H9 (cell line): ENCODE data around the gene CDH26. TPM values are rescaled to one million over a fixed set of nuclear protein-coding genes. Genes with fewer than 3 reads are reported as not detected.

Experiments used
- DNase-seq: peaks from one replicate; pipeline ENCODE4 v3.0.0-alpha.2; 2017
- H2AFZ ChIP-seq: one replicate; pipeline ENCODE4 v1.6.1; 2013; ENCODE audit warnings: mild to moderate bottlenecking, low read length, control low read depth, moderate library complexity
- H2AK5ac ChIP-seq: 2 replicates; pipeline ENCODE4 v1.6.1; 2013; ENCODE audit warnings: low read length, control low read depth, mixed read lengths; ENCODE audit not compliant: insufficient read length
- H2BK120ac ChIP-seq: one replicate; pipeline ENCODE4 v1.6.1; 2013; ENCODE audit warnings: low read depth, mild to moderate bottlenecking, low read length, control low read depth, inconsistent platforms; ENCODE audit not compliant: poor library complexity, severe bottlenecking
- H2BK12ac ChIP-seq: 2 replicates; pipeline ENCODE4 v1.6.1; 2013; ENCODE audit warnings: low read length, control low read depth, mixed read lengths, low read depth; ENCODE audit not compliant: insufficient read length
- H2BK15ac ChIP-seq: 2 replicates; pipeline ENCODE4 v1.6.1; 2013; ENCODE audit warnings: low read depth, low read length, control low read depth
- H2BK20ac ChIP-seq: one replicate; pipeline ENCODE4 v1.6.1; 2013; ENCODE audit warnings: low read depth, mild to moderate bottlenecking, low read length, control low read depth, inconsistent platforms; ENCODE audit not compliant: poor library complexity, severe bottlenecking
- H2BK5ac ChIP-seq: 2 replicates; pipeline ENCODE4 v1.6.1; 2013; ENCODE audit warnings: low read length, control low read depth, mixed read lengths; ENCODE audit not compliant: insufficient read length
- H3K14ac ChIP-seq: 2 replicates; pipeline ENCODE4 v1.6.1; 2013; ENCODE audit warnings: low read length, control low read depth; ENCODE audit not compliant: insufficient read depth
- H3K18ac ChIP-seq: 2 replicates; pipeline ENCODE4 v1.6.1; 2013; ENCODE audit warnings: low read depth, mild to moderate bottlenecking, mixed read lengths, low read length, control low read depth; ENCODE audit not compliant: insufficient read length
- H3K23ac ChIP-seq: 2 replicates; pipeline ENCODE4 v1.6.1; 2013; ENCODE audit warnings: low read length, control low read depth, mixed read lengths, low read depth; ENCODE audit not compliant: insufficient read length
- H3K23me2 ChIP-seq: 2 replicates; pipeline ENCODE4 v1.6.1; 2013; ENCODE audit warnings: low read depth, mild to moderate bottlenecking, mixed read lengths, low read length, control low read depth; ENCODE audit not compliant: insufficient read length, poor library complexity, severe bottlenecking
- H3K27ac ChIP-seq: 2 replicates; pipeline ENCODE4 v1.5.1; 2013; ENCODE audit warnings: low read length, control low read depth, mixed read lengths, low read depth; ENCODE audit not compliant: insufficient read length
- H3K27me3 ChIP-seq: 2 replicates; pipeline ENCODE4 v1.6.1; 2013; ENCODE audit warnings: low read length, control low read depth, inconsistent platforms; ENCODE audit not compliant: insufficient read depth
- H3K4ac ChIP-seq: 2 replicates; pipeline ENCODE4 v1.6.1; 2013; ENCODE audit warnings: low read depth, mild to moderate bottlenecking, control low read depth, inconsistent platforms, low read length, moderate library complexity
- H3K4me1 ChIP-seq: 2 replicates; pipeline ENCODE4 v1.6.1; 2013; ENCODE audit warnings: low read length, control low read depth, inconsistent platforms; ENCODE audit not compliant: insufficient read depth
- H3K4me2 ChIP-seq: 2 replicates; pipeline ENCODE4 v1.6.1; 2013; ENCODE audit warnings: low read length, control low read depth, mixed read lengths; ENCODE audit not compliant: insufficient read length, insufficient read depth
- H3K56ac ChIP-seq: 2 replicates; pipeline ENCODE4 v1.6.1; 2013; ENCODE audit warnings: low read depth, mild to moderate bottlenecking, mixed read lengths, low read length, control low read depth; ENCODE audit not compliant: insufficient read length
- H3K79me1 ChIP-seq: 2 replicates; pipeline ENCODE4 v1.6.1; 2013; ENCODE audit warnings: low read depth, mild to moderate bottlenecking, moderate library complexity, low read length, control low read depth, inconsistent platforms; ENCODE audit not compliant: insufficient read depth, poor library complexity, severe bottlenecking
- H3K79me2 ChIP-seq: 2 replicates; pipeline ENCODE4 v1.6.1; 2013; ENCODE audit warnings: low read length, control low read depth, inconsistent platforms; ENCODE audit not compliant: insufficient read depth
- H3K9ac ChIP-seq: 2 replicates; pipeline ENCODE4 v1.6.1; 2013; ENCODE audit warnings: low read length, control low read depth, mixed read lengths; ENCODE audit not compliant: insufficient read length; ENCODE audit errors: extremely low read depth
- H3K9me3 ChIP-seq: one replicate; pipeline ENCODE4 v1.6.1; 2013; ENCODE audit warnings: low read depth, low read length, inconsistent platforms; ENCODE audit not compliant: control insufficient read depth
- H3T11ph ChIP-seq: one replicate; pipeline ENCODE4 v1.6.1; 2013; ENCODE audit warnings: mild to moderate bottlenecking, low read length, control low read depth, inconsistent platforms
- H4K20me1 ChIP-seq: one replicate; pipeline ENCODE4 v1.6.1; 2013; ENCODE audit not compliant: control insufficient read depth, insufficient read length, insufficient read depth
- H4K5ac ChIP-seq: 2 replicates; pipeline ENCODE4 v1.6.1; 2013; ENCODE audit warnings: low read depth, mild to moderate bottlenecking, mixed read lengths, low read length, control low read depth; ENCODE audit not compliant: insufficient read length
- H4K8ac ChIP-seq: replicated peaks from 2 replicates; pipeline ENCODE4 v1.6.1; 2013; ENCODE audit warnings: low read length, control low read depth, mixed read lengths, low read depth; ENCODE audit not compliant: insufficient read length
- H4K91ac ChIP-seq: 2 replicates; pipeline ENCODE4 v1.6.1; 2013; ENCODE audit warnings: low read depth, mild to moderate bottlenecking, moderate library complexity, mixed read lengths, low read length, control low read depth; ENCODE audit not compliant: insufficient read length
- H3K27ac Mint-ChIP-seq, 3 experiments: 2 replicates in 2 of 3; 3 replicates in 1 of 3; pipeline ENCODE4 v1.8.0; 2020 to 2021; ENCODE audit warnings: mixed read lengths in 3 of 3, mild to moderate bottlenecking in 1 of 3, moderate library complexity in 1 of 3
- H3K27me3 Mint-ChIP-seq: 2 replicates; pipeline ENCODE4 v1.8.0; 2021; ENCODE audit warnings: low read depth, mild to moderate bottlenecking, moderate library complexity, mixed read lengths
- H3K36me3 Mint-ChIP-seq, 3 experiments: 2 replicates in 2 of 3; 3 replicates in 1 of 3; pipeline ENCODE4 v1.8.0; 2020 to 2021; ENCODE audit warnings: low read depth in 3 of 3, mixed read lengths in 3 of 3; ENCODE audit not compliant: insufficient read depth in 1 of 3
- H3K4me1 Mint-ChIP-seq, 2 experiments: 2 replicates each; pipeline ENCODE4 v1.8.0; 2020; ENCODE audit warnings: mixed read lengths in 2 of 2
- H3K4me3 Mint-ChIP-seq, 2 experiments: 2 replicates in 1 of 2; 3 replicates in 1 of 2; pipeline ENCODE4 v1.8.0; 2020 to 2021; ENCODE audit warnings: mild to moderate bottlenecking in 2 of 2, mixed read lengths in 2 of 2, moderate library complexity in 1 of 2
- H3K9me3 Mint-ChIP-seq, 2 experiments: 2 replicates in 1 of 2; 3 replicates in 1 of 2; pipeline ENCODE4 v1.8.0; 2020; ENCODE audit warnings: mild to moderate bottlenecking in 2 of 2, mixed read lengths in 2 of 2, moderate library complexity in 1 of 2
- WGBS: extraction: QIAGEN DNeasy Blood & Tissue Kit; methylation state at CpG from one replicate; pipeline ENCODE4 v1.1.7; 2013; ENCODE audit warnings: missing lambda C conversion rate, low lambda C conversion rate, mixed read lengths; ENCODE audit not compliant: insufficient read length; ENCODE audit errors: extremely low coverage; 5-methylcytosine and 5-hydroxymethylcytosine counted together
- total RNA-seq: library from RNA; stranded (reverse); gene quantifications from 2 replicates; pipeline ENCODE4 v1.2.1, GENCODE V29; 2021
- TF ChIP-seq, protein P1 (sequence below): fragments of 200-600 bp; sonication (generic); conservative IDR thresholded peaks from 3 replicates; pipeline ENCODE4 v1.8.0; 2021; ENCODE audit warnings: antibody characterized with exemption, mild to moderate bottlenecking

The CDH26 gene
- total RNA-seq, 1 experiment from 2014 or later: 0.79 TPM

DNA sequence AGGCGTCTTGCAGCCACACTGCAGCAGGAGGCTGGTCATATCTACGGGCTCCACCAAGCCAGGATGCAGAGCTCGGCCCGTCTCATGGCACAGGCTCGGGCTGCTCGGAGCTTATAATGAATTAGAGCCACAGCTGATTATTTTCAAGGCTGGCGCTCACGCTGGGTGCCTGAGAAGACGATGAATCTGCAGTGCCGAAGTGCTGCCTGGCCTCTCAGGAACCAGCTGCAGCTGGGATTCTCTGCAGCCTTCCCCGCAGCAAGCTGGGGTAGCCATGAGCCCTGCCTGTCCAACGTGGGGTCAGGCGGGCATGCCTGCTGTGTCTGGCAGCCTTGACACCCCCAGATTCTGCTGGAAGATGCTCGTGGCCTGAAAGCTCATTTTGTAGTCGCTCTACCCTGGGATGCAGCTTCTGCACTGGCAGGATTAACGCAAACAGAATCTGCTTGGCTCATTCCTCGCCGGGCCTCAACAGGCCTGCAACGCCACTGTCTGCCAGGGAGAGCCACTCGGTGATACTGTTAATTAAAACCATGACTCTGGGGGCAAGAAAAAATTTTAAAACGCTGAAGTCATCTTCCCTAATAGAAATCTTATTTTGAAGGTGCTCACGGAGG lies 104.3 kb downstream of the CDH26 start:
- Histone ChIP-seq H2BK15ac (no peak overlapping the region), H2BK5ac (no peak overlapping the region), H3K9me3 (no peaks in the 10 kb centered on the region), H3K79me1 (no peaks in the 10 kb centered on the region), H2AFZ (no peak overlapping the region), H3K4me1 (no peaks in the 10 kb centered on the region), H2BK12ac (no peak overlapping the region), H4K5ac (no peak overlapping the region), H3K4ac (no peak overlapping the region), H3K4me2 (no peak overlapping the region), H2BK20ac (no peak overlapping the region), H3K14ac (0 out of 2 replicates have a peak overlapping the region, but pooled peaks have one; percentile 5), H3K27me3 (no peaks in the 10 kb centered on the region), H3K18ac (no peak overlapping the region), H3K9ac (no peak overlapping the region), H3K56ac (no peak overlapping the region), H3K23me2 (no peaks in the 10 kb centered on the region), H3K27ac (no peak overlapping the region), H2BK120ac (no peak overlapping the region), H2AK5ac (no peak overlapping the region), H4K20me1 (no peaks in the 10 kb centered on the region), H3T11ph (no peak overlapping the region), H4K91ac (no peak overlapping the region), H3K79me2 (no peaks in the 10 kb centered on the region), H3K23ac (no peak overlapping the region), H4K8ac (no peak overlapping the region)
- peak; percentile 22 for DNase-seq
- Mint-ChIP-seq H3K4me3 (no peak overlapping the region), H3K36me3 (no peaks in the 10 kb centered on the region), H3K27ac (no peak overlapping the region), H3K4me1 (peaks cover 16% of the 10 kb centered on the region in 2 experiments), H3K27me3 (peaks cover 30% of the 10 kb centered on the region), H3K9me3 (peaks cover 0 to 5% of the 10 kb centered on the region in 2 experiments; a peak in 3 of 5 replicates)
- TF ChIP-seq, protein P1, sequence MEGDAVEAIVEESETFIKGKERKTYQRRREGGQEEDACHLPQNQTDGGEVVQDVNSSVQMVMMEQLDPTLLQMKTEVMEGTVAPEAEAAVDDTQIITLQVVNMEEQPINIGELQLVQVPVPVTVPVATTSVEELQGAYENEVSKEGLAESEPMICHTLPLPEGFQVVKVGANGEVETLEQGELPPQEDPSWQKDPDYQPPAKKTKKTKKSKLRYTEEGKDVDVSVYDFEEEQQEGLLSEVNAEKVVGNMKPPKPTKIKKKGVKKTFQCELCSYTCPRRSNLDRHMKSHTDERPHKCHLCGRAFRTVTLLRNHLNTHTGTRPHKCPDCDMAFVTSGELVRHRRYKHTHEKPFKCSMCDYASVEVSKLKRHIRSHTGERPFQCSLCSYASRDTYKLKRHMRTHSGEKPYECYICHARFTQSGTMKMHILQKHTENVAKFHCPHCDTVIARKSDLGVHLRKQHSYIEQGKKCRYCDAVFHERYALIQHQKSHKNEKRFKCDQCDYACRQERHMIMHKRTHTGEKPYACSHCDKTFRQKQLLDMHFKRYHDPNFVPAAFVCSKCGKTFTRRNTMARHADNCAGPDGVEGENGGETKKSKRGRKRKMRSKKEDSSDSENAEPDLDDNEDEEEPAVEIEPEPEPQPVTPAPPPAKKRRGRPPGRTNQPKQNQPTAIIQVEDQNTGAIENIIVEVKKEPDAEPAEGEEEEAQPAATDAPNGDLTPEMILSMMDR: no peak
- no CpG with 5 or more reads among the region's 22 CpGs for WGBS
